NK-92 treated with Interleukin-12 subunit alpha and Interleukin-12 subunit beta, amount 100 ng/mL, for 24 hours (cell line): Measurements from ENCODE around the gene CCDC51.
"Not testable (repeated sequence)": the region's sequence is repeated elsewhere in the genome, so short reads cannot be mapped to it uniquely, and the experiment has no call there.

Experiments
- DNase-seq: peaks from one replicate; lab custom pipeline; 2025; lab: John Stamatoyannopoulos, UW

The CCDC51 gene

GRCh38 chr3:48405971-48406370, 33.9 kb downstream of the CCDC51 start:
- no peak for DNase-seq

GRCh38 chr3:48405343-48405881, 34.5 kb downstream of the CCDC51 start:
- no peak for DNase-seq

- DNase-seq, result no peak
These were observed 35.2 kb downstream of the CCDC51 start for GRCh38 chr3:48404440-48405342.

- DNase-seq, result no peak
These were observed 36.1 kb downstream of the CCDC51 start for GRCh38 chr3:48403533-48404439.

- DNase-seq, result no peak
These were observed 37.0 kb downstream of the CCDC51 start for GRCh38 chr3:48402907-48403306.

- no peak for DNase-seq
These were observed 37.6 kb downstream of the CCDC51 start for GRCh38 chr3:48402281-48402732.

- DNase-seq, result not testable (repeated sequence)
These were observed 38.5 kb downstream of the CCDC51 start for GRCh38 chr3:48401434-48401901.

- no peak for DNase-seq
These were observed 39.0 kb downstream of the CCDC51 start for GRCh38 chr3:48400824-48401433.

- no peak for DNase-seq
These were observed 40.3 kb downstream of the CCDC51 start for GRCh38 chr3:48399387-48400172.

- DNase-seq, result no peak
These were observed 41.1 kb downstream of the CCDC51 start for GRCh38 chr3:48398701-48399386.

GRCh38 chr3:48397767-48398681, 41.9 kb downstream of the CCDC51 start:
- no peak for DNase-seq

GRCh38 chr3:48395714-48396113, 44.2 kb downstream of the CCDC51 start:
- no peak for DNase-seq

- no peak for DNase-seq
These were observed 45.5 kb downstream of the CCDC51 start for GRCh38 chr3:48394391-48394790.

GRCh38 chr3:48388966-48389365, 51.0 kb downstream of the CCDC51 start:
- no peak for DNase-seq

GRCh38 chr3:48387634-48388033, 52.3 kb downstream of the CCDC51 start:
- DNase-seq, result no peak
